HepG2 (cell line): ENCODE measurements around the gene TAB2. TPM values are rescaled to one million over a fixed set of nuclear protein-coding genes. Genes with fewer than 3 reads are reported as not detected.

ENCODE experiments used
- ASH2L ChIP-seq: fragments of 300-600, 200-600 bp; sonication (generic); IDR thresholded peaks from 2 replicates; pipeline ENCODE4 v1.7.0; 2017; ENCODE audit warnings: low read depth, mild to moderate bottlenecking, moderate library complexity, mixed read lengths, low read length; ENCODE audit not compliant: insufficient read length
- KIAA2018 ChIP-seq: sonication (generic); formaldehyde crosslinking; IDR thresholded peaks from 2 replicates; pipeline ENCODE4 v1.5.0; 2020; ENCODE audit warnings: mild to moderate bottlenecking, missing genetic modification reagents, borderline replicate concordance
- MNT ChIP-seq: fragments of 450-650 bp; IDR thresholded peaks from 2 replicates; pipeline ENCODE4 v1.6.1; 2016
- SIN3B ChIP-seq: fragments of 150-350 bp; IDR thresholded peaks from 2 replicates; pipeline ENCODE4 v1.6.1; 2014; ENCODE audit warnings: low read length
- SOX5 ChIP-seq: IDR thresholded peaks from 2 replicates; pipeline ENCODE4 v1.6.1; 2016; ENCODE audit warnings: borderline replicate concordance
- ZBTB34 ChIP-seq: sonication (generic); formaldehyde crosslinking; IDR thresholded peaks from 2 replicates; pipeline ENCODE4 v1.8.0; 2022; ENCODE audit warnings: mild to moderate bottlenecking, missing genetic modification reagents
- ZNF33B ChIP-seq: sonication (generic); formaldehyde crosslinking; IDR thresholded peaks from 2 replicates; pipeline ENCODE4 v1.5.1; 2020; ENCODE audit warnings: mild to moderate bottlenecking, missing genetic modification reagents
- ZNF839 ChIP-seq: sonication (generic); formaldehyde crosslinking; IDR thresholded peaks from 2 replicates; pipeline ENCODE4 v1.4.0; 2020; ENCODE audit warnings: missing genetic modification reagents, mild to moderate bottlenecking, borderline replicate concordance
- polyA plus RNA-seq, 8 experiments: library from polyadenylated mRNA; depleted of rRNA in 3 of 8; stranded (reverse) in 7 of 8; unstranded in 1 of 8; fragments of >200 nt; fragmentation: Illumina TruSeq in 4 of 8; extraction: Trizol in 4 of 8; gene quantifications; 2 replicates each; pipeline versions ENCODE4 v1.2.1 to v1.2.3, GENCODE V29; 2011 to 2016; ENCODE audit warnings: low read depth in 4 of 8, missing spikeins in 1 of 8, mixed read lengths in 1 of 8; ENCODE audit not compliant: insufficient read depth in 1 of 8
- total RNA-seq, 5 experiments: library from RNA; depleted of rRNA; stranded (reverse); fragments of >200 nt; fragmentation: Illumina TruSeq; extraction: Trizol; gene quantifications; 2 replicates each; pipeline ENCODE4 v1.2.3, GENCODE V29; 2016; ENCODE audit warnings: low read depth in 1 of 5

The TAB2 gene
- total and polyA plus RNA-seq, 2 of the 13 experiments (the other 11 are each of a cell fraction or from before 2014, with no cell fraction given), result 23.7 to 50.2 TPM

GRCh38 chr6:149429427-149430360 is 112.2 kb downstream of the TAB2 start (continued):
- TF ChIP-seq KIAA2018 (no peak), SOX5 (CRISPR knock-in tag) (no peak), ZBTB34 (CRISPR knock-in tag) (no peak), ASH2L (no peak), MNT (no peak), ZNF33B (CRISPR knock-in tag) (no peak), ZNF839 (no peak), SIN3B (no peak)
- TF ChIP-seq, all 625 proteins: peak for 3
